PC-9 (cell line): Measurements from ENCODE around the gene TMEM121B. TPM values are rescaled to one million over a fixed set of nuclear protein-coding genes. Genes with fewer than 3 reads are reported as not detected.

Experiments used
- Bru-seq: library from RNA; stranded (reverse); fragments of 400-500 nt; gene quantifications from one replicate; lab custom pipeline; 2021; lab: Mats Ljungman, UMichigan
- BruChase-seq, 2 experiments: library from RNA; stranded (reverse); fragments of 400-500 nt; gene quantifications; one replicate each; lab custom pipeline; 2021; lab: Mats Ljungman, UMichigan
- BruUV-seq: library from RNA; stranded (reverse); fragments of 400-500 nt; replicated peaks from 2 replicates; lab custom pipeline; 2021; lab: Mats Ljungman, UMichigan
- CTCF ChIA-PET: fragments of 300-600 bp; sonication (Branson Sonifier 250); formaldehyde crosslinking; loops from one replicate; lab custom pipeline; 2022; ENCODE audit warnings: antibody characterized with exemption; lab: Charles Lee
- POLR2A ChIA-PET: fragments of 300-600 bp; sonication (Branson Sonifier 250); formaldehyde crosslinking; loops from one replicate; lab custom pipeline; 2022; ENCODE audit warnings: antibody characterized with exemption; ENCODE audit not compliant: unreplicated experiment; lab: Charles Lee
- DNase-seq, 2 experiments: peaks; one replicate each; pipeline versions ENCODE4 v3.0.0 to v3.0.0-alpha.2; 2015 to 2022; ENCODE audit warnings: mixed read lengths in 1 of 2
- H2AFZ ChIP-seq: fragments of 200-600 bp; sonication (generic); 2 replicates; pipeline ENCODE4 v1.8.1; 2017; ENCODE audit warnings: antibody characterized with exemption
- H3F3A ChIP-seq: fragments of 200-600 bp; sonication (generic); 2 replicates; pipeline ENCODE4 v1.8.1; 2017; ENCODE audit warnings: antibody characterized with exemption, mild to moderate bottlenecking, low read depth; ENCODE audit not compliant: insufficient read depth
- H3K27ac ChIP-seq: fragments of 200-600 bp; sonication (generic); 2 replicates; pipeline ENCODE4 v1.6.1; 2016; ENCODE audit warnings: mixed run types
- H3K27me3 ChIP-seq: fragments of 200-600 bp; sonication (generic); 2 replicates; pipeline ENCODE4 v1.6.1; 2016; ENCODE audit warnings: low read depth, mixed run types; ENCODE audit not compliant: insufficient read depth
- H3K36me3 ChIP-seq: fragments of 200-600 bp; sonication (generic); 2 replicates; pipeline ENCODE4 v1.6.1; 2016; ENCODE audit warnings: low read depth, mixed run types
- H3K4me1 ChIP-seq: fragments of 200-600 bp; sonication (generic); replicated peaks from 2 replicates; pipeline ENCODE4 v1.6.1; 2016; ENCODE audit warnings: mixed run types; ENCODE audit not compliant: insufficient read depth
- H3K4me2 ChIP-seq: fragments of 200-600 bp; sonication (generic); 2 replicates; pipeline ENCODE4 v1.6.1; 2017; ENCODE audit warnings: mixed run types
- H3K4me3 ChIP-seq: fragments of 200-600 bp; sonication (generic); 2 replicates; pipeline ENCODE4 v1.6.1; 2016; ENCODE audit warnings: mixed run types
- H3K79me2 ChIP-seq: fragments of 200-600 bp; sonication (generic); 2 replicates; pipeline ENCODE4 v1.6.1; 2017; ENCODE audit warnings: low read depth, mixed run types
- H3K9me2 ChIP-seq: fragments of 200-600 bp; sonication (generic); 2 replicates; pipeline ENCODE4 v1.8.1; 2017; ENCODE audit warnings: mild to moderate bottlenecking; ENCODE audit not compliant: insufficient read depth
- H3K9me3 ChIP-seq: fragments of 200-600 bp; sonication (generic); 2 replicates; pipeline ENCODE4 v1.8.1; 2016; ENCODE audit warnings: low read depth; ENCODE audit not compliant: insufficient read depth
- H4K20me1 ChIP-seq: fragments of 200-600 bp; sonication (generic); 2 replicates; pipeline ENCODE4 v1.8.1; 2017; ENCODE audit not compliant: insufficient read depth
- CTCF ChIP-seq: fragments of 200-600 bp; sonication (generic); conservative IDR thresholded peaks from 2 replicates; pipeline ENCODE4 v1.6.1; 2017; ENCODE audit warnings: mixed run types, antibody characterized with exemption, mild to moderate bottlenecking, moderate library complexity
- EZH2 ChIP-seq: fragments of 200-600 bp; sonication (generic); IDR thresholded peaks from 2 replicates; pipeline ENCODE4 v1.8.0; 2017; ENCODE audit warnings: antibody characterized with exemption, low read depth
- intact Hi-C: fragments of 100-400 bp; cut with micrococcal nuclease; formaldehyde crosslinking; loops from one replicate; pipeline ENCODE4 v1.10.0; 2022; ENCODE audit not compliant: unreplicated experiment
- long read RNA-seq: library from polyadenylated mRNA; stranded (forward); transcript quantifications from one replicate; pipeline ENCODE4 v2.0.0, GENCODE V29; 2022
- total RNA-seq: library from RNA; stranded (reverse); gene quantifications from 2 replicates; pipeline ENCODE4 v1.2.3, GENCODE V29; 2021

Gene TMEM121B
- total RNA-seq (not detected in 2 replicates), Bru-seq, nascent RNA (not detected), BruChase-seq, experiment 1, labeled RNA remaining after a 2-hour chase (percentile 17 among the genes with signal in this experiment), BruChase-seq, experiment 2, labeled RNA remaining after a 6-hour chase (percentile 15 among the genes with signal in this experiment)
- long read RNA-seq: 0 reads

GRCh38 chr22:17121233-17122195, at the start of gene TMEM121B:
Gene TMEM121B (minus strand): TSS chr22:17121360. CDS start chr22:17121127, 233 bp downstream.
- no peaks in the 10 kb centered on the region for H3K79me2 ChIP-seq
- no peaks in the 10 kb centered on the region for H3F3A ChIP-seq
- no TSS peak for BruUV-seq
- H4K20me1 ChIP-seq: no peaks in the 10 kb centered on the region
- H3K9me3 ChIP-seq: no peaks in the 10 kb centered on the region
- ChIA-PET POLR2A (no interaction called here), CTCF (no interaction called here)
- intact Hi-C loops: no loop called here
- no peaks in the 10 kb centered on the region for H3K4me1 ChIP-seq
- H2AFZ ChIP-seq: no peak within 1 kb of the TSS
- H3K4me3 ChIP-seq: no peak within 1 kb of the TSS
- no peaks in the 10 kb centered on the region for H3K27me3 ChIP-seq
- DNase-seq: no peak
- H3K27ac ChIP-seq: no peak within 1 kb of the TSS
- H3K36me3 ChIP-seq: no peaks in the 10 kb centered on the region
- no peaks in the 10 kb centered on the region for H3K9me2 ChIP-seq
- TF ChIP-seq CTCF: no peak
- TF ChIP-seq EZH2: no peak
- no peak within 1 kb of the TSS for H3K4me2 ChIP-seq

DNA sequence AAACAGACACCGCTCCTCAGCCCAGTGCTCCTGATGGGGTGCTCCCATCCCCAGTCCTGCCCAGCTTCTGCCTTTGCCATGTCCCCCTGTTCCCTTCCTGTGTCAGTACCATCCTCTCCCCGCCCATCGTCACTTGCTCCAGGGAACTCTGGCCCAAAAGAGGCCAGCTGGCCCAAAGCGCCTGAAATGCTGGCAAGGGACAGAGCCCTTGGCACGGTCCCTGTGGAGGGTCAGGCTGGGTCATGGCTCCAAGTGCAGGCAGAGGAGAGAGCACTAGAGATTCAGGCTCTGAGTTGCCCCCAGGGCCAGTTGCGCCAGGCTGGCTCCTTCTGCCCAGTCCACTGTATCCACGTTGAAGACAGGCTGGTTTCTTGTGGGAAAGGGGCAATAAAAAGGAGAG, 46.3 kb upstream of the TMEM121B start:
- Histone ChIP-seq H4K20me1 (no peaks in the 10 kb centered on the region), H3F3A (no peaks in the 10 kb centered on the region), H3K36me3 (no peaks in the 10 kb centered on the region), H2AFZ (no peak overlapping the region), H3K4me2 (no peak overlapping the region), H3K27me3 (no peaks in the 10 kb centered on the region), H3K79me2 (no peaks in the 10 kb centered on the region), H3K9me2 (no peaks in the 10 kb centered on the region), H3K9me3 (no peaks in the 10 kb centered on the region), H3K4me3 (no peak overlapping the region), H3K4me1 (no peaks in the 10 kb centered on the region), H3K27ac (no peak overlapping the region)
- CTCF ChIA-PET: no interaction called here
- POLR2A ChIA-PET: no interaction called here
- TF ChIP-seq EZH2 (no peak), CTCF (no peak)
- intact Hi-C loops: no loop called here
- BruUV-seq: no TSS peak
- no peak for DNase-seq

GRCh38 chr22:17164392-17165024, 43.3 kb upstream of the TMEM121B start:
- no peak overlapping the region for H3K27ac ChIP-seq
- H3K27me3 ChIP-seq: no peaks in the 10 kb centered on the region
- ChIA-PET CTCF (no interaction called here), POLR2A (no interaction called here)
- H3F3A ChIP-seq: no peaks in the 10 kb centered on the region
- no peaks in the 10 kb centered on the region for H4K20me1 ChIP-seq
- H2AFZ ChIP-seq: no peak overlapping the region
- H3K9me3 ChIP-seq: no peaks in the 10 kb centered on the region
- DNase-seq: no peak
- no peaks in the 10 kb centered on the region for H3K79me2 ChIP-seq
- H3K4me2 ChIP-seq: no peak overlapping the region
- peak; percentile 25; the same call in 1 of the 2 replicates for TF ChIP-seq CTCF
- TF ChIP-seq EZH2: no peak
- intact Hi-C loops: no loop called here
- H3K4me3 ChIP-seq: no peak overlapping the region
- H3K4me1 ChIP-seq: no peaks in the 10 kb centered on the region
- no peaks in the 10 kb centered on the region for H3K36me3 ChIP-seq
- no TSS peak for BruUV-seq
- H3K9me2 ChIP-seq: no peaks in the 10 kb centered on the region
